MM.1S (cell line): ENCODE results near the gene PARVB.

Experiments
- EZH2 ChIP-seq: fragments of 300-600 bp; sonication (generic); optimal IDR thresholded peaks from 2 replicates; pipeline ENCODE3; 2017; ENCODE audit warnings: low read depth, mild to moderate bottlenecking, antibody characterized with exemption, low read length, mixed read lengths
- EZH2phosphoT487 ChIP-seq: fragments of 300-600 bp; sonication (generic); IDR thresholded peaks from 2 replicates; pipeline ENCODE4 v1.6.1; 2018; ENCODE audit warnings: antibody characterized with exemption, low read length
- TF ChIP-seq, protein P1 (sequence below): fragments of 300-600 bp; sonication (generic); IDR thresholded peaks from 2 replicates; pipeline ENCODE4 v1.5.1; 2016; ENCODE audit warnings: antibody characterized with exemption, low read length, mixed read lengths

DNA sequence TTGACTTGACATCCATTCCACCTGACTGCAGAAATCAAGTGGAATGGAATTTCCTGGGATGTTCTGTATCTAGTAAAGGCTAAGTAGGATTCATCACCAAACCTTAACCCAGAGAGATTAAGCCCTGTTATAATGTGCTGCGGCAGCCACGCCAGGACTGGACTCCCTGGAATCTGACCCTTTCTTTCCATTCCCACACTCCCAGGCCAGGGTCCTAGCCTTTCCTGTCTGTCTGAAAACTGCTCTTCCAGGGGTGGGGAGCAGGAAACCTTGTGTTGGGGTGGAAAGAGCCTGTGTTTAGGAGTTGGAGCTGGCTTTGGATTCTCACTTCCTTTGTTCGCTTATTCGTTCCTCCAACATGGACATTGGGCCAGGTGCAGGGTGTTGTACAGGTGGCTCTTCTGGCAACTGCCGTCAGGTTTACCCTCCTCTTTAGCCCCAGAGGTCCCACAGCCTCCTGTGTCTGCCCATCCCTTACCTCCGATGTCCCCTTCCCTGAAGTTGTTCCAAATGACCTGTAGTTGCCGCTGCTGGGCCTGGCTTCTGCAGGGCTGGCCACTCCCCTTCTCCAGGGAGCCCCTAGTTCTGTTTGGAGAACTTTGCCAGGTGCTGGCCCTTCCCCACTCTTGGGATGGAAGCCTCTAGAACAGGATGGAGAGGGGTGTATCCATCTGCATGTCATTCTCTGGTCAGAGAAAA, 20.5 kb upstream of the PARVB start:
- TF ChIP-seq, protein P1, sequence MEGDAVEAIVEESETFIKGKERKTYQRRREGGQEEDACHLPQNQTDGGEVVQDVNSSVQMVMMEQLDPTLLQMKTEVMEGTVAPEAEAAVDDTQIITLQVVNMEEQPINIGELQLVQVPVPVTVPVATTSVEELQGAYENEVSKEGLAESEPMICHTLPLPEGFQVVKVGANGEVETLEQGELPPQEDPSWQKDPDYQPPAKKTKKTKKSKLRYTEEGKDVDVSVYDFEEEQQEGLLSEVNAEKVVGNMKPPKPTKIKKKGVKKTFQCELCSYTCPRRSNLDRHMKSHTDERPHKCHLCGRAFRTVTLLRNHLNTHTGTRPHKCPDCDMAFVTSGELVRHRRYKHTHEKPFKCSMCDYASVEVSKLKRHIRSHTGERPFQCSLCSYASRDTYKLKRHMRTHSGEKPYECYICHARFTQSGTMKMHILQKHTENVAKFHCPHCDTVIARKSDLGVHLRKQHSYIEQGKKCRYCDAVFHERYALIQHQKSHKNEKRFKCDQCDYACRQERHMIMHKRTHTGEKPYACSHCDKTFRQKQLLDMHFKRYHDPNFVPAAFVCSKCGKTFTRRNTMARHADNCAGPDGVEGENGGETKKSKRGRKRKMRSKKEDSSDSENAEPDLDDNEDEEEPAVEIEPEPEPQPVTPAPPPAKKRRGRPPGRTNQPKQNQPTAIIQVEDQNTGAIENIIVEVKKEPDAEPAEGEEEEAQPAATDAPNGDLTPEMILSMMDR, result no peak
- no peak for TF ChIP-seq EZH2
- TF ChIP-seq EZH2phosphoT487, result no peak
